Thyroid gland (tissue), 4 donors: Measurements from ENCODE around the gene ROS1. TPM values are rescaled to one million over a fixed set of nuclear protein-coding genes. Genes with fewer than 3 reads are reported as not detected.

Source experiments
- DNase-seq, 2 donors: peaks; one replicate each; pipeline ENCODE4 v3.0.0-alpha.2; 2019
- H3K27ac ChIP-seq, 3 donors: fragments of 200-600 bp; sonication (generic); 1 replicate in 2 of 3; 2 replicates in 1 of 3; pipeline ENCODE4 v1.5.1; 2016 to 2019; ENCODE audit warnings: mild to moderate bottlenecking in 1 of 3, moderate library complexity in 1 of 3
- H3K27me3 ChIP-seq: fragments of 200-600 bp; sonication (generic); one replicate; pipeline ENCODE4 v1.5.1; 2019
- H3K36me3 ChIP-seq, 2 donors: fragments of 200-600 bp; sonication (generic); one replicate each; pipeline ENCODE4 v1.5.1; 2016 to 2019
- H3K4me1 ChIP-seq, 2 donors: fragments of 200-600 bp; sonication (generic); one replicate each; pipeline ENCODE4 v1.5.1; 2017 to 2019
- H3K4me3 ChIP-seq, 3 donors: fragments of 200-600 bp; sonication (generic); replicated peaks in 1 of 3; 1 replicate in 2 of 3; 2 replicates in 1 of 3; pipeline ENCODE4 v1.5.1; 2016; ENCODE audit warnings: mild to moderate bottlenecking in 1 of 3
- H3K9me3 ChIP-seq: fragments of 200-600 bp; sonication (generic); one replicate; pipeline ENCODE4 v1.5.1; 2017
- CTCF ChIP-seq, 6 experiments: fragments of 200-600 bp in 3 of 6; fragments of 450-650 bp in 3 of 6; sonication (generic) in 3 of 6; IDR thresholded peaks; one replicate each; pipeline ENCODE4 v1.5.1; 2016 to 2019; ENCODE audit warnings: antibody characterized with exemption in 6 of 6, mild to moderate bottlenecking in 2 of 6, inconsistent platforms in 1 of 6, moderate library complexity in 1 of 6
- POLR2A ChIP-seq, 2 donors: fragments of 450-650 bp; IDR thresholded peaks; one replicate each; pipeline ENCODE4 v1.6.1; 2017; ENCODE audit warnings: antibody characterized with exemption in 2 of 2, mild to moderate bottlenecking in 2 of 2, moderate library complexity in 1 of 2
- WGBS, 2 donors: methylation state at CpG; one replicate each; pipeline ENCODE4 v1.1.5; 2017; 5-methylcytosine and 5-hydroxymethylcytosine counted together
- intact Hi-C: fragments of 100-400 bp; cut with DNase I; formaldehyde crosslinking; loops from one replicate; pipeline ENCODE4 v1.15.1; 2023
- total RNA-seq, 4 donors: library from RNA; depleted of rRNA; stranded (reverse); fragments of >200 nt; gene quantifications; one replicate each; pipeline ENCODE4 v1.2.3, GENCODE V29; 2016

The ROS1 gene
- total RNA-seq, 4 donors from 2014 or later, result not detected

GRCh38 chr6:117352466-117353081 is 73.2 kb downstream of the ROS1 start:
- intact Hi-C loops, result no loop called here
- Histone ChIP-seq H3K27me3 (no peaks in the 10 kb centered on the region), H3K4me1 (no peaks in the 10 kb centered on the region), H3K4me3 (no peak overlapping the region), H3K27ac (no peak overlapping the region), H3K36me3 (no peaks in the 10 kb centered on the region), H3K9me3 (no peaks in the 10 kb centered on the region)
- no peak for TF ChIP-seq POLR2A (IDR thresholded peaks at IDR 0.05)
- peak in 3 of 6 experiments; percentile 22 to 42 (median 27) for TF ChIP-seq CTCF (IDR thresholded peaks at IDR 0.05)
- 76 to 77% methylated on average over 3 of the region's 3 CpGs for WGBS, 2 donors
- DNase-seq, result no peak

GRCh38 chr6:117351521-117351920 is 74.2 kb downstream of the ROS1 start:
- 71 to 73% methylated on average over 1 of the region's 1 CpG for WGBS, 2 donors
- no peaks in the 10 kb centered on the region for H3K27me3 ChIP-seq
- peaks cover 0 to under 1% of the 10 kb centered on the region in 2 donors for H3K4me1 ChIP-seq
- no peak for TF ChIP-seq CTCF (IDR thresholded peaks at IDR 0.05)
- no peak for TF ChIP-seq POLR2A (IDR thresholded peaks at IDR 0.05)
- no peak overlapping the region for H3K27ac ChIP-seq
- no peak overlapping the region for H3K4me3 ChIP-seq
- no peaks in the 10 kb centered on the region for H3K36me3 ChIP-seq
- DNase-seq, result no peak
- no peaks in the 10 kb centered on the region for H3K9me3 ChIP-seq
- intact Hi-C loops, result no loop called here

GRCh38 chr6:117346142-117346930 is 79.4 kb downstream of the ROS1 start:
- Histone ChIP-seq H3K4me1 (peaks cover 0 to 3% of the 10 kb centered on the region in 2 donors), H3K9me3 (no peaks in the 10 kb centered on the region), H3K36me3 (no peaks in the 10 kb centered on the region), H3K4me3 (no peak overlapping the region), H3K27me3 (no peaks in the 10 kb centered on the region), H3K27ac (no peak overlapping the region)
- 48 to 50% methylated on average over 7 of the region's 7 CpGs for WGBS, 2 donors
- DNase-seq, result no peak
- TF ChIP-seq CTCF (IDR thresholded peaks at IDR 0.05), result peak in 3 of 6 experiments; percentile 51 to 63 (median 59)
- TF ChIP-seq POLR2A (IDR thresholded peaks at IDR 0.05), result no peak
- intact Hi-C loops, result loop anchor here (10.0 kb wide), 1 partner anchor 258 kb away; the partner anchor contains the start of gene GOPC

- TF ChIP-seq POLR2A (IDR thresholded peaks at IDR 0.05) (no peak), CTCF (IDR thresholded peaks at IDR 0.05) (no peak)
- H3K9me3 ChIP-seq, result no peaks in the 10 kb centered on the region
- peaks cover 0 to 3% of the 10 kb centered on the region in 2 donors for H3K4me1 ChIP-seq
- no peaks in the 10 kb centered on the region for H3K27me3 ChIP-seq
- no peak for DNase-seq
- intact Hi-C loops, result loop anchor here (10.0 kb wide), 1 partner anchor 260 kb away; the partner anchor contains the start of gene GOPC
- no peaks in the 10 kb centered on the region for H3K36me3 ChIP-seq
- H3K27ac ChIP-seq, result no peak overlapping the region
- 82 to 87% methylated on average over 2 of the region's 2 CpGs for WGBS, 2 donors
- H3K4me3 ChIP-seq, result no peak overlapping the region
Measured at GRCh38 chr6:117345292-117345610, 80.5 kb downstream of the ROS1 start.
